Measurements from ENCODE around the gene SHISA2. TPM values are rescaled to one million over a fixed set of nuclear protein-coding genes. Genes with fewer than 3 reads are reported as not detected.

Gene SHISA2
- polyA plus RNA-seq, 3 donors from 2014 or later: not detected

DNA sequence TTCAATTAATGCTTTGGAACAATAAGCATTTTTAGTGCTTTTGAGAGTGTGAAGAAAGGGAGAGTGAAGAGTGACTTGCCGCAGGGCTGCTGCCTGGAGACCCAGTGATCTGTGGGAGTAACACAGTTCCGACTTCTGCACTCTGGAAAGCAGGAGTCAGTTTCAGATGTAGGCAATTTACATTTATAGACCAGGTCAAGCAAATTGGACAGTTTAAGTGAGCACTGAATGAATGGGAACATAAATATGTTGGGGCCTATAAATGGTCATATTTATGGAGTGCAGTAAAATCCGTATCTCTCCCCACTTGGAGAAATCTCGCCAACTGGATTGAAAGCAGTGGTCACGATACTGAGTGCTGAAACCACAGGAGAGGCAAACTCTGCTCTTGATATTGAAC, 9.4 kb upstream of the SHISA2 start:
- H3K4me1 Mint-ChIP-seq: no peaks in the 10 kb centered on the region
- DNase-seq: no peak
- H3K4me3 Mint-ChIP-seq: no peak overlapping the region
- H3K9me3 Mint-ChIP-seq: no peaks in the 10 kb centered on the region
- no peaks in the 10 kb centered on the region for H3K36me3 Mint-ChIP-seq
- H3K27ac Mint-ChIP-seq: no peak overlapping the region
- peaks cover 2 to 17% (median 8%) of the 10 kb centered on the region in 3 donors for H3K27me3 Mint-ChIP-seq (ENCODE audit: low read depth in 3 of 3)

DNA sequence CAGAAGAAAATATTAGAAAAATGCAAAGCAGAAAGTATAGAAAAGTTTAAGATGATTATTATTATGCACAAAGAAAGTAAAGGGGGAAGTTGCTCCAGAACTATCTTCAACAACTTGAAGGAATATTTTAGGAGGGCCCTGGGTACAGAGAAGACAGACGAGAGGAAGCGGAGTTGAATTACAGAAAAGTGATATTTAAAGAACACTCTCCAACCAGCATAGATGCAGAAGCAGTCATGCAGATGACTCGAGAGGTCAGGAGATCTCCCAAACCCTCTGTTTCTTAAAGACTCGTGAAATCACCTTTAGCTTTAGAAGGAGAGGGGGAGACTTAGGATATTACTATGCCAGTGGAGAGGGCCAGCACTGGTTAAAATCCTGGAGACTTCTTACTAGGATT, 8.5 kb upstream of the SHISA2 start:
- no peaks in the 10 kb centered on the region for H3K9me3 Mint-ChIP-seq
- H3K36me3 Mint-ChIP-seq: no peaks in the 10 kb centered on the region
- H3K4me1 Mint-ChIP-seq: no peaks in the 10 kb centered on the region
- no peak overlapping the region for H3K27ac Mint-ChIP-seq
- peaks cover 2 to 13% (median 6%) of the 10 kb centered on the region in 3 donors for H3K27me3 Mint-ChIP-seq (ENCODE audit: low read depth in 3 of 3)
- DNase-seq: no peak
- no peak overlapping the region for H3K4me3 Mint-ChIP-seq

DNA sequence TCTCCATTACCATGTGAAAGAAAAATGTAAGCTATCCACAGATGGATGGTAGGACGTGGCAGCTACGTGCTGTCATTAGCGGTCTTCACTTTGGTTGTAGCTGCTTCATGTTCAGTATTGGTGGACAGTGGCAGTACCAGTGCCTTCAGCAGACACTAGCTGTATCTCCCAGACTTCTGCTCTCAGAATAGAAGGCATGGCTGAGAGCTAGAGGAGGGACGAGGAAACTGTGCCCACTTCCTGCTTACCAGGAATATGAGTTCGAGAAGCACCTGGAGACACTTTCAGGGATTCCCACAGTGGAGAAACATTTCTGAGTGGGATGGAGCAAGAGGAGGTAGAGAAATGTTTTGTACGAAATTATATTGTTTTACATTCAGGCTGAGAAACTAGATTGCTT, 6.9 kb upstream of the SHISA2 start:
- Mint-ChIP-seq H3K27ac (no peak overlapping the region), H3K9me3 (no peaks in the 10 kb centered on the region), H3K4me3 (no peak overlapping the region), H3K4me1 (no peaks in the 10 kb centered on the region), H3K27me3 (ENCODE audit: low read depth in 3 of 3) (peaks cover 2 to 8% (median 8%) of the 10 kb centered on the region in 3 donors), H3K36me3 (no peaks in the 10 kb centered on the region)
- DNase-seq: no peak

DNA sequence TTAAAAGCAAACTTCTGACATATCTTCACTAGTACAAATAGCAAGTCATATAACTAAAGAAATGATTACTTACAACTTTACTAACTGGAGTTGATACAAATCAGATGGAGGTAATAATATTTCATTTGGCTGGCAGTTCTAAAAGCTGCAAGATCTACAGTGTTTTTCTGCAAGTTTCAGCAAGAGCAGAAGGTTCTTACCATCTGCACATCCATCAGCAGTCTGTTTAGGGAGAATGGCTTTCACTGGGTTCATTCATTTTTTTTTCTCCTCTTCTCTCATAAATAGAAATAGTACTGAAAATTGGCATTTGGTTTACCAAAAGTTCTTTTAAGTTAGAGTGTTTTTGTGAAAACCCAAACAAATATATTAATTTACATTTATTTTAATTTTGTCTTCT, 3.1 kb upstream of the SHISA2 start:
- Mint-ChIP-seq H3K27ac (no peak overlapping the region), H3K4me1 (peaks cover 5% of the 10 kb centered on the region in 2 donors), H3K36me3 (no peaks in the 10 kb centered on the region), H3K9me3 (no peaks in the 10 kb centered on the region), H3K27me3 (ENCODE audit: low read depth in 3 of 3) (peaks cover 0 to 21% (median 6%) of the 10 kb centered on the region in 3 donors), H3K4me3 (no peak overlapping the region)
- DNase-seq: no peak

DNA sequence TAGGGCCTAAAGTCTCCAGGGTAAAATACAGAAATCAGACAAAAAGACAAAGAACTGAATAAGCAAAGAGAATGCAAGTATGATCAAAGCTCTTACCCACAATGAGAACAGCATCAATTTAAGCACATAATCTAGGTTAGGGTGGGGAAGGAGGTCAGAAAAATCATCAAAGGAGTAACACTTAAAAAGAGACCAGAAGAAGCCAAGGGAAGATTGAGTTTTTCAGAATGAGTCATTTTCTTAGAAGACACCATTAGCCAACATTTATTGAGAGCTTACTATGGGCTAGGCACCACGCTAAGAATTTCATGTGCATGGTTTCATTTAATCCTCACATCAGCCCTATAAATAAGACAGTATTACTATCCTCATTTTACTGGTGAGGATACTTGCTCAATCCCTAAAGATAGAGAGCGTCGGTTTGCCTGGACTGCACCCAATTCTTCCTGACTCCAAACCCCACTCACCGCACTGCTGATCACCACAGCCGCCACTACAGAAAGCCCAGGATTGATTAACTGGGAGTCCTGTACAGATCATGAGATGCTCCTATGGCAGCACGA, 1.7 kb upstream of the SHISA2 start:
- H3K27me3 Mint-ChIP-seq (ENCODE audit: low read depth in 3 of 3): peaks cover 2 to 28% (median 7%) of the 10 kb centered on the region in 3 donors
- peaks cover 5 to 11% of the 10 kb centered on the region in 2 donors for H3K4me1 Mint-ChIP-seq
- DNase-seq: no peak
- H3K36me3 Mint-ChIP-seq: no peaks in the 10 kb centered on the region
- no peak overlapping the region for H3K27ac Mint-ChIP-seq
- peak overlapping the region in 1 of 5 donors; percentile 51 for H3K4me3 Mint-ChIP-seq
- no peaks in the 10 kb centered on the region for H3K9me3 Mint-ChIP-seq

DNA sequence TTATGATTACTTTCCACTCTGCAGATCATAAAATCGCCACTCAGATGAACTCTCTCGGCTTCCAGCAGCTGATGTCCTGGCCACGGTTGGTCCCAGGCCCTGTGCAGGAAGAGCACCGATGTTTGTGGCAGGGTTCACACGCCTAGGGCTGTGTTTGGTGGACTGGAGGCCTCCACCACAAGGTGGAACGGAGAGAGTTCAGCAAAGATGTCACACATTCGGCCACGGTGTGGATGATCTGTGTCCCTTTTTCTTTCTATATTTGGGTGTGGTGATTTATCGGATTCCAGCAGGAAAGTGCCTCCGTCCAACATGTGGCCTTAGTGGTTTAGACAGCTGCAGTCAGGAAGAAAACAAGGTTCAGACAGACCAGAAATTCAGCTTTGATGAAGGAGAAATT, 521 bp upstream of the SHISA2 start:
- no peak overlapping the region for H3K27ac Mint-ChIP-seq
- no peaks in the 10 kb centered on the region for H3K9me3 Mint-ChIP-seq
- H3K36me3 Mint-ChIP-seq: no peaks in the 10 kb centered on the region
- H3K27me3 Mint-ChIP-seq (ENCODE audit: low read depth in 3 of 3): peaks cover 4 to 29% (median 7%) of the 10 kb centered on the region in 3 donors
- peak overlapping the region; percentile 22 to 69 (median 53) for H3K4me3 Mint-ChIP-seq
- H3K4me1 Mint-ChIP-seq: peaks cover 5 to 11% of the 10 kb centered on the region in 2 donors
- DNase-seq: no peak

DNA sequence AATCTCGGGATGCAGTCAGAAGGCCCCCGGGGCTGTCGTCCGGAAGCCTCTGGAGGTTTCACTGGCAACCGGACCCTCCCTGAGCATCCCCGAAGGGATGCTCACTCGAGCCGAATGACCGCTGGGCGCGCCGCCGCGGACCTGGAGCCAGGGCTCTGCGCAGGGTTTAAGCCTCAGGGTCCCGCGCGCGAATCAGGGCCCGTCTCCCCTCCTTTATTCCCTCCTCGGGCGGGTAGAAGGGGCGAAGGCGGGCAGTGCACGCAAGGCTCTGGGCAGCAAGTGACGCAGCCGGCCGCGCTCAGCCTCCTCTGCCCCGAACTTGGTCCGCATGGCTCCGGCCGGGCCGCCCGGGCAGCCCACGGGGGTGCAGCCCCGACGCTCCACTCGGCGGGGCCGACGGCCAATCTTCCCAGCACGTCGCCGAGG, 572 bp downstream of the SHISA2 start:
- Mint-ChIP-seq H3K4me1 (peaks cover 5 to 11% of the 10 kb centered on the region in 2 donors), H3K27ac (no peak overlapping the region), H3K36me3 (no peaks in the 10 kb centered on the region), H3K4me3 (no peak overlapping the region), H3K9me3 (no peaks in the 10 kb centered on the region), H3K27me3 (ENCODE audit: low read depth in 3 of 3) (peaks cover 4 to 29% (median 7%) of the 10 kb centered on the region in 3 donors)
- no peak for DNase-seq

DNA sequence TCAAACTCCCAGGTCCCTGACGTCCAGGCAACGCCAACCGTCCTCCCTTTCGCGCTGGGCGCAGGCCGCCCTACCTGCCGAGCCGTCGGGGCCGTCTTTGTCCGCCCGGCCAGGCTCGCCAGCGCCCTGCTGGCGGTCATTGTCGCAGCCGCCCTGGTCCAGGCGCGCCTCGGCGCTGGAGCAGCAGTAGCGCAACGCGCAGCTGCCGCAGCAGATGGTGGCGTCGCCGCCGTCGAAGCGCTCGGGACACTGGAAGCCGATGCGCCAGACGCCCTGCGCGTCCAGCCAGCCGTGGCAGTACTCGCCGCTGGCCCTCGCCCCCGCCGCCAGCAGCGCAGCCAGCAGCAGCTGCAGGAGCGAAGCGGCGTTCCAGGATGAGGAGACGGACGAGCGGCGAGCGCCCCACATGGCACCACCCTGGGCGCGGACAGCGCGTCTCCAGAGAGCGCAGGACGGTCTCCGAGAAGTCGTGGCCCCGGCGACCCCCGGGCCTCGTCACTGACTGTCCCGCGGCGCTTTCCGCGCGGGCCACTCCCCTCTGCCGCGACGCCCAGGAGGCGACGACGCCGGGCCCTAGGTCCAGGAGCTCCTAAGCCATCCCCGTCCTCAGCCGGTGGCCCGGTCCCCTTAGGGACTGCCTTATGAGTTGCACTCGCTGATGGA, 1.1 kb downstream of the SHISA2 start:
- no peak for DNase-seq

DNA sequence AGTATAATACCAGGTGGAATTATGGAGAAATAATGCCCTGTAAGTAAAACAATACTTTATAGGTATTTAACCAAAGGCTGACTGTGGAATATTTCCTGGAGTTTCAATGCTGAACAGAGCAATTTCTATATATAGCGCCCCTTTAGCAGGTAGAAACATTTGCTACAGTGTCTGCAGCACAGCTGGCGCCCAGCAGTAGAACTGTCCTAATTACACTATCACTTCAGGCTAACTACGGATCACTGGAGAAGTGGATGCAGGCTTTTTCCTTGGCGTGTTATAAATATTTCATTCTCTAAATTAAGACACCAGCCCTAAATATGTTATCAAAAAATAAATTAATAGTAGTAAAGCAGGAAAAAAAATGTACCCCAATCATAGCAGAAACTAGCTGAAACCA, 3.1 kb downstream of the SHISA2 start:
- Mint-ChIP-seq H3K4me1 (peaks cover 5 to 11% of the 10 kb centered on the region in 2 donors), H3K27ac (no peak overlapping the region), H3K36me3 (no peaks in the 10 kb centered on the region), H3K4me3 (peak overlapping the region in 1 of 5 donors; percentile 42), H3K27me3 (ENCODE audit: low read depth in 3 of 3) (peaks cover 6 to 26% (median 7%) of the 10 kb centered on the region in 3 donors), H3K9me3 (no peaks in the 10 kb centered on the region)
- no peak for DNase-seq

More for the DNA sequence above, 1.1 kb downstream of the SHISA2 start:
- Mint-ChIP-seq H3K4me1 (peaks cover 5 to 11% of the 10 kb centered on the region in 2 donors), H3K36me3 (no peaks in the 10 kb centered on the region), H3K27me3 (ENCODE audit: low read depth in 3 of 3) (peaks cover 4 to 29% (median 7%) of the 10 kb centered on the region in 3 donors), H3K9me3 (no peaks in the 10 kb centered on the region), H3K27ac (no peak overlapping the region), H3K4me3 (no peak overlapping the region)

DNA sequence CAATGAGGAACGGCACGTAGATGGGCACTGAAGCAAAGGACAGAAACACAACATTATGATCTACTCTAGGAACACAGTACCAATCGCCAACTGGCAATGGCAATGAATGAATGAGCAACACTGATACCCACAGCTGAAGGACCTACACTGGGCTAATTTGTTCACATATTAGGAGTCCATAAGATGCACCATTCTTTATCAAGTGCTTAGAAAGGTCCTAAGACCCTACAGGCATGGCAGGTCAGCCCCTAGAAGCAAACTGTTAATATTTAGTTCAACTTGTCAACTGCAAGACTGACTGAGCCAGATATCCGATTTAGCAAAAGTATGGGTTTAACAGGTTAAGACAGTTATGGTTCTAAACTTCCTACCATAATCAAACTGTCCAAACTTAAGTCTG, 4.8 kb downstream of the SHISA2 start:
- no peaks in the 10 kb centered on the region for H3K9me3 Mint-ChIP-seq
- peaks cover under 1 to 7% of the 10 kb centered on the region in 2 donors for H3K4me1 Mint-ChIP-seq
- H3K27ac Mint-ChIP-seq: no peak overlapping the region
- H3K36me3 Mint-ChIP-seq: no peaks in the 10 kb centered on the region
- H3K27me3 Mint-ChIP-seq (ENCODE audit: low read depth in 3 of 3): peaks cover 5 to 12% (median 6%) of the 10 kb centered on the region in 3 donors
- H3K4me3 Mint-ChIP-seq: no peak overlapping the region
- DNase-seq: no peak

DNA sequence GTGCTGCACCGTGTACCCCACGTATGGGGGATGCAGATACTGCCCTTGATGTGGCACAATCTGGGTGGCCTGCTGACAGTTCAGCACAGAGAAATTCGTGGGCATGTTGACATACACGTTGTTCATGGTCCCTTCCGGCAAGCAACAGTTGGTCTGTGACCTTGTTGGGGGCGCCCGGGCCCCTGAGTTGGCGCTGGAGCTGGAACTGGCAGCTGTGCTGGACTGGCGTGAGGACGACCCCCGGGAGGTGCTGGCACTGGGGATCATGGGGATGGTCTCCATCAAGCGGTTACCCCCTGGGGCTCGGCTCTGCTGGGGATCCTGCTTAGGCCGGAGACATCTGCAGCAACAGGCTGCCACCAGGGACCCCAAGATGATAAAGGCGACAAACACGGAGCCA, 5.2 kb downstream of the SHISA2 start:
- Mint-ChIP-seq H3K9me3 (no peaks in the 10 kb centered on the region), H3K27ac (no peak overlapping the region), H3K27me3 (ENCODE audit: low read depth in 3 of 3) (peaks cover 5 to 12% (median 6%) of the 10 kb centered on the region in 3 donors)

DNA sequence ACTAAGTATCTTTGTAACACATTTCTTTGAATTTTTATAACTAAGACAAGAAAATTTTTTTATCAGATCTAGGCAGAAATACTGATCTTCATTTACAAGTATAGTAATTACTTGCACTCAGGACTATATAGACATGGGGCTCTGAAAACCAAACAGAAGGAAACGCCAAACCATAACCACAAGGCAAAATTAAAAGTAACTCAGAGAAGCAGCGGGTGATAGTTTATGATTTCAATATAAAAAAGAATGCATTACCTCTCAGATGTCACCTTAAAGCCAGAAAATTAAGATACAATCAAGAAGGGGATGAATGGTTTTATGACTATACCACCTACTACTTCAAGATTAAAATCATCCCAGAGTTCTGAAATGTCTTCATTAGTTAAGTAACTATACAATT, 6.7 kb downstream of the SHISA2 start:
- no peak overlapping the region for H3K27ac Mint-ChIP-seq
- no peaks in the 10 kb centered on the region for H3K9me3 Mint-ChIP-seq
- H3K4me1 Mint-ChIP-seq: peaks cover 0 to 7% of the 10 kb centered on the region in 2 donors
- H3K27me3 Mint-ChIP-seq (ENCODE audit: low read depth in 3 of 3): peaks cover 5 to 12% (median 7%) of the 10 kb centered on the region in 3 donors
- no peaks in the 10 kb centered on the region for H3K36me3 Mint-ChIP-seq
- no peak overlapping the region for H3K4me3 Mint-ChIP-seq
- no peak for DNase-seq

More for the DNA sequence above, 5.2 kb downstream of the SHISA2 start:
- peaks cover 0 to 7% of the 10 kb centered on the region in 2 donors for H3K4me1 Mint-ChIP-seq
- H3K36me3 Mint-ChIP-seq: no peaks in the 10 kb centered on the region
- no peak overlapping the region for H3K4me3 Mint-ChIP-seq
- no peak for DNase-seq

DNA sequence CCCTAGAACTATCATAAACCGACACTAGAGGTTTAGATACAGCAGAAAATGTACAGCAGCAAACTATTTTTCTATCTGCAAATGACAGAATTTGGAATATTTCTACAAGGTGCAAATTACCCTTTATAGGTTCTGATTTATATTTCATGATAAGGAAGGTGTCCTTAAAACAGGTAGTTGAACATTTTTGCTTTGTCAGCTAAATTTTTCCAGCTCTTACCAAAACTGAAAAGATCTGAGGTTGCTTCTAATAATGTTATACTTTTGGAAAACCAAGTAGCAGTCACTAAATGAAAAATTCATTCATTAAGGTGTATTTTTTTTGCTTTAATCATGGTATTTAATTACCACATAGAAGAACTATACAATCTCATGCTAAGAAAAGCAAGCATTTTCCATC, 9.0 kb downstream of the SHISA2 start:
- H3K36me3 Mint-ChIP-seq: no peaks in the 10 kb centered on the region

DNA sequence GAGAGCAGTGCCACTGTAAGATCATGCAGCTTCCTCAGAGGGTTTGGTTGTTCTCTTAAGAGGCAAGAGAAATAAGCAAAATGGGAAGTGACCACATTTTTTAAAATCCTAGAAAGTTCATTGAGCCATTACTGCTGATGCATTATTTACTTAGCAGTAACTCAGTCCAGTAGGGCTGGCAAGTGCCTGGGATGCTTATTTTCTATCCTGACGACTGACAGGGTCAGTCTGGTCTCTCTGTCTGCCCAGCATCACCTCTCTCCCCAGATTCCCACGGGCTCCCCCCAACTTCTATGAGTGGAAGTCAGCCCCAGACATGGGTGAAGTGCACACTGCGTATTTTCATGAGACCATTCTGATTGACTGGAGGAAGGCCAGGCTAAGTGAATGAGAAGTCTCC, 10.4 kb downstream of the SHISA2 start:
- no peak for DNase-seq
- H3K27ac Mint-ChIP-seq: no peak overlapping the region
- no peaks in the 10 kb centered on the region for H3K9me3 Mint-ChIP-seq
- H3K36me3 Mint-ChIP-seq: no peaks in the 10 kb centered on the region
- H3K4me1 Mint-ChIP-seq: no peaks in the 10 kb centered on the region
- peaks cover 0 to 3% (median 1%) of the 10 kb centered on the region in 3 donors for H3K27me3 Mint-ChIP-seq (ENCODE audit: low read depth in 3 of 3)
- H3K4me3 Mint-ChIP-seq: no peak overlapping the region

More for the DNA sequence above, 9.0 kb downstream of the SHISA2 start:
- no peak overlapping the region for H3K4me3 Mint-ChIP-seq
- H3K27me3 Mint-ChIP-seq (ENCODE audit: low read depth in 3 of 3): peaks cover 0 to 5% (median 0%) of the 10 kb centered on the region in 3 donors
- H3K9me3 Mint-ChIP-seq: no peaks in the 10 kb centered on the region
- DNase-seq: no peak
- H3K27ac Mint-ChIP-seq: no peak overlapping the region
- H3K4me1 Mint-ChIP-seq: no peaks in the 10 kb centered on the region
